WI38 (cell line): ENCODE results near the gene DDIT3.

Experiments
- H3K4me3 ChIP-seq: 2 replicates; pipeline ENCODE4 v1.5.1; 2011; ENCODE audit warnings: low read depth, mild to moderate bottlenecking, control low read depth, low read length
- TF ChIP-seq, protein P1 (sequence below): IDR thresholded peaks from 2 replicates; pipeline ENCODE4 v1.5.1; 2012; ENCODE audit warnings: low read depth, mild to moderate bottlenecking, control low read depth, low read length

DDIT3 gene

DNA sequence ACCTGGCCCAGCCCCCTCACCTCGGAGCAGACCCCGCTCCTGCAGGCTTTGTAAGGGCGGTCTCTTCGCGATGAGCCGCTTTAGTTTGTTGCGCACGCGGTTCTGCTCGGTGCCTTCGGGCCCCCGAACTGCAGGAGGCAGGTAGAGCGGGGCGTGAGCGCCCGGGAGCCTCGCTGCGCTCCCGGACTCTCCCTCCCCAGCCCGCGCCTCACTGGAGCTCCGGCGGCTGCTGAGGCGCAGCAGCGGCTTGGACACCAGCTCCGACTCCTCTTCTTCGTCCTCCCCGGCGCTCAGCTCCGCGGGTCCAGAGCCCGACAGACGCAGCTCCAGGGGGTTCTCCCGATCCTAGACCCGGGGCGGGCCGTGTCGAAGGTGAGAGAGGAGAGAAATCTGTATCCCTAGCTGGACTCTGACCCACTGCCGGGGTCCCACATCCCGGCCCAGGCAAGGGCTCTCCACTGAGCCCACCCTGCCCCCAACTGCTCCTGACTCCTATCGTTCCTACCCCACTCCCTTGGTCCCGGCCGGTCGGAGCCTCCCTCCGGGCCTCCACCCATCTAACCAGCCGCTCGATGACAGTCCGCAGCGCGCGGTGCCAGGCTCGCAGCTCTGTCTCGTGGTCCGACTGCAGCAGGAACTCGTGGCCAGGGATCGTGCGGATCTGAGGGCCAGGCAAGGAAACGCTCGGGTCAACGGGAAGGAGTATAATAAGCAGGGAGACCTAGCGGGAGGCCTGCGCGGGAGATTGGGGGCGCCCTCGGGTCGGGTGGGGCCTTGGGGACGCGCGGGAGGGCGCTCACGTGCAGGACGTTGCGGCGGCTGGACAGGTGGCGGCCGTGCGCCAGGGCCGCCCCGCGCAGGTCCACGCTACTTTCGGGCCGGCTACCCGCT lies 44.8 kb downstream of the DDIT3 start:
- peak overlapping the region; percentile 17; the same call in 1 of the 2 replicates for H3K4me3 ChIP-seq
- TF ChIP-seq, protein P1, sequence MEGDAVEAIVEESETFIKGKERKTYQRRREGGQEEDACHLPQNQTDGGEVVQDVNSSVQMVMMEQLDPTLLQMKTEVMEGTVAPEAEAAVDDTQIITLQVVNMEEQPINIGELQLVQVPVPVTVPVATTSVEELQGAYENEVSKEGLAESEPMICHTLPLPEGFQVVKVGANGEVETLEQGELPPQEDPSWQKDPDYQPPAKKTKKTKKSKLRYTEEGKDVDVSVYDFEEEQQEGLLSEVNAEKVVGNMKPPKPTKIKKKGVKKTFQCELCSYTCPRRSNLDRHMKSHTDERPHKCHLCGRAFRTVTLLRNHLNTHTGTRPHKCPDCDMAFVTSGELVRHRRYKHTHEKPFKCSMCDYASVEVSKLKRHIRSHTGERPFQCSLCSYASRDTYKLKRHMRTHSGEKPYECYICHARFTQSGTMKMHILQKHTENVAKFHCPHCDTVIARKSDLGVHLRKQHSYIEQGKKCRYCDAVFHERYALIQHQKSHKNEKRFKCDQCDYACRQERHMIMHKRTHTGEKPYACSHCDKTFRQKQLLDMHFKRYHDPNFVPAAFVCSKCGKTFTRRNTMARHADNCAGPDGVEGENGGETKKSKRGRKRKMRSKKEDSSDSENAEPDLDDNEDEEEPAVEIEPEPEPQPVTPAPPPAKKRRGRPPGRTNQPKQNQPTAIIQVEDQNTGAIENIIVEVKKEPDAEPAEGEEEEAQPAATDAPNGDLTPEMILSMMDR, result no peak

DNA sequence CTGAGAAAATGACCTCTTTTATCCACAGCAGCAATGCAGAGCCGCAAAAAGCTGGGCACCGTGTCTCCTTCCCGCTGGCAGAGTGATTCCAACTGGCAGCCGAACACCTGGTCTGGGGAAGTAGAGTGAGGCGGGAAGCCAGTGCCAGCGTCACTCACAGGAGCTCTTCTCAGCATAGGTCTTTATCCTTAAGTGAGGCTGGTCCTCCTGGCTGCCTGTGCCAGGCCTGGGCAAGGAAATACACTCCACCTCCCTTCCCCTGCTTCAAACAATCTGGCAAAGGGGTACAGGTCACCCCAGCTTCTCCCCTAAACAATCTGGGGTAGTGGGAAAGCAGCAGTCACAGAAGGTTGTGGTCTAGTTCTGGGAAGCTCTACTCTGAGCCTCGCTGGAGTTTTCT lies 45.5 kb downstream of the DDIT3 start:
- TF ChIP-seq, protein P1, result no peak
- H3K4me3 ChIP-seq, result no peak overlapping the region

DNA sequence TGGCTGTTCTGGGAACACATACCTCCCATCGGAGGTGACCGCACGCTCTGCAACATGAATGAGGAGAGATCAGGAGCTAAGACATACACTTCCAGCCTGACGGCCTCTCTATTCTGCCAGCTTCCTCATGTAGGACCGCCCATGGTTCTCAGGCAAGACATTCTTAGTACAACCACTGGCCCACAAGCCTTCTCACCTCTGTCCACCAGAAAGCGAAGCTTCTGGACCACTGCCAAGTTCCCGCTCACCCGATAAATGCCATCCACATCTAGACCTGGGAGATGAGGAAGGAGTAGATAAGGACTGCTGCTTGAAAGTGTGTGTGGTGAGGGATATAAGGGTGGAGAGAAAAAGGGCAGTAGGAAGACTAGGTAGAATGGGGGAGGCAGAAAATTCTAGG lies 45.9 kb downstream of the DDIT3 start:
- TF ChIP-seq, protein P1, result no peak
- H3K4me3 ChIP-seq, result no peak overlapping the region

DNA sequence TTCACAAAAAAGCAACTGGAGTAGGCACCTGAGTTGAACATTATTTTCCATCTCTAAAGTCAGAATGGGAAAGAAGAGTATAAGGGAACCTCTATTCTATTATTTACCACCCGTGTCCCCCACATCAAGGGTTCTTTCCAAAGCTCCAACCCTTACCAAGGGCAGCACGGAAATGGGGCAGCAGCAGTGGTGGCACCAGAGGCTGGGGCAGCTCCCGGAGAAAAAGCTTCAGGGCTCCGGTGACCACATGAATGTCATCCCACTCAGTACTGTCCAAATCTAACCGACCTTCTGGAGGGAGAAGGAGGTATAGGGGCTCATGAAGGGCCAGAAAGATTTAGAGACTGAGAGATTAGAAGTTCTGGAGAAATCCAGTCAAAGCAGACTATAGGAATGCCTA lies 46.4 kb downstream of the DDIT3 start:
- TF ChIP-seq, protein P1, result no peak

DNA sequence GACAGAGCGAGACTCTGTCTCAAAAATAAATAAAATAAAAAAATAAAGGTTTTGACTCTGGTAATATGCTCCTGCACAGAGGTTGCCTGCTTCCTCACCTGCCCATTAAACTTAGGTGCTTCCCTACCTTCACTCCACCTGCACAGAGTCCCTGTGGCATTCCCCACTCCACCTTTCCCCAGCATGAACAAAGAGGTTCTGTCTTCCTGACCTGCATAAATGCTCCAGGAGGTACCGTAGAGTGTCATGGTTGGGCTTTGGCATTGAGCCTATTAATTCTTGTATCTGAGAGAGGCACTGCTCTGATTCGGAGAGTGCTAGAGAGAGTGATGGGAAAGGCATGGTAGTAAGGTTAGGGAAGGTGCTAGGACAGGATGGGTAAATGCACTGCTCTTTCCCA lies 46.9 kb downstream of the DDIT3 start:
- TF ChIP-seq, protein P1, result no peak
- no peak overlapping the region for H3K4me3 ChIP-seq

More for the DNA sequence above, 46.4 kb downstream of the DDIT3 start:
- no peak overlapping the region for H3K4me3 ChIP-seq

DNA sequence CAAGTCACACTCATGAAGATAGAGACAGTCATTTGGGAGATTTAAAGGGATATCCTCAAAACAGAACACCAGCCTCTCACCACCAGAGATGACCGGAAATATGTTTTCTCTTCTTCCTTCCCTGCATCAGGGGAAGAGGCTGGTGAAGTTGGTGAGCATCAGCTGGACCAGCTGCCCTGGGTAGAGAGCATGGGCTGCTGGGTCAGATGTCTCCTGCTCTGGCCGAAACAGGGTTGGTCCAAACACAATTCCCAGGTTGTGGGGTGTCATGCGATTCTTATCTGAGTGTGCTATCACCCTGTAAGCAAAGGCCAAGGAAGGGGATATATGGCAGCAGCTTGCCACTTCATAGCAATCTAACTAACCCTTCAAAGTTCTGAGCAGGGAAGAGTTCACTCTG lies 47.9 kb downstream of the DDIT3 start:
- H3K4me3 ChIP-seq, result no peak overlapping the region

DNA sequence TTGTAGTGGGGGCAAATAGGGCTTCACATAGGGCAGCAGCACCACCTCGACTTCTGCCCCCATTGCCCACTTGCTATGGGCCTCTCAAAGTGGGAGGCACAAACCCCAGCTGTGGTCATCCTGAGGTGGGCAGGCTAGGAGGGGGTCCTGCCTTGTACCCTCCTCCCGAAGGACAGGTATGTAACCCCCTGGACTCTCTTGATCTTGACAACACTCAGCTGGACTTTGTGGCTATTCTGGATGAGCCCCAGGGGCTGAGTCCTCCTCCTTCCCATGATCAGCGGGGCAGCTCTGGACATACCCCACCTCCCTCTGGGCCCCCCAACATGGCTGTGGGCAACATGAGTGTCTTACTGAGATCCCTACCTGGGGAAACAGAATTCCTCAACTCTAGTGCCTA lies 48.7 kb downstream of the DDIT3 start:
- TF ChIP-seq, protein P1, result no peak
- H3K4me3 ChIP-seq, result no peak overlapping the region

More for the DNA sequence above, 47.9 kb downstream of the DDIT3 start:
- TF ChIP-seq, protein P1, result no peak
